GM12892 (cell line): ENCODE measurements around the gene CD300LF.

Experiments
- DNase-seq: peaks from one replicate; pipeline ENCODE4 v3.0.0; 2011; ENCODE audit not compliant: insufficient read length
- FAIRE-seq: peaks from 2 replicates; lab custom pipeline; 2011; peaks lifted over from hg19 to GRCh38; lab: Jason Lieb, UNC
- POLR2A ChIP-seq: IDR thresholded peaks from 2 replicates; pipeline ENCODE4 v1.6.1; 2011; ENCODE audit warnings: low read depth, low read length, control low read depth
- POLR2AphosphoS5 ChIP-seq: IDR thresholded peaks from 2 replicates; pipeline ENCODE4 v1.6.1; 2011; ENCODE audit warnings: low read depth, low read length, control low read depth
- TAF1 ChIP-seq: IDR thresholded peaks from 2 replicates; pipeline ENCODE4 v1.6.1; 2011; ENCODE audit warnings: low read depth, mild to moderate bottlenecking, control low read depth, low read length, borderline replicate concordance

Gene CD300LF

GRCh38 chr17:74671031-74671771 is 41.5 kb downstream of the CD300LF start:
- no peak for TF ChIP-seq POLR2AphosphoS5
- no peak for TF ChIP-seq TAF1
- TF ChIP-seq POLR2A, result no peak
- FAIRE-seq (no peak), DNase-seq (no peak)

DNA sequence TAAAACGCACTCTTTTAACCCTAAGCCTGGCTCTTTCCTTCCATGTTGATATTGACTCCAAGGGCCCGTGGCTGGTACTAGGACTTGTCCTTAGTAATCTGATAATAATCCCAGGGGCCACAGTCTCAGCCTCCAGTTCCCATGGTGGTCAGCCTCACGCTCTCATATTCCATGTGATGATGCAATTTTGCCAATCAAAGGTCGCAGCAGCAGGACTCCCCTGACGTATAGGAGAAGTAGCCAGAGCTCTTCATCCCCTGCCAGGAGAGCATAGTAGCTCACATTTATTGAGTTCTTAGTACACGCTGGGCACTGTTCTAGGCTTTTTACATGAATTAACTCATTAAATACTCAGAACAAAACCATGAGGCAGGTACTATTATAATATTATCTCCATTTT is 42.4 kb downstream of the CD300LF start:
- TF ChIP-seq POLR2A (no peak), POLR2AphosphoS5 (no peak), TAF1 (no peak)
- FAIRE-seq, result no peak
- no peak for DNase-seq

DNA sequence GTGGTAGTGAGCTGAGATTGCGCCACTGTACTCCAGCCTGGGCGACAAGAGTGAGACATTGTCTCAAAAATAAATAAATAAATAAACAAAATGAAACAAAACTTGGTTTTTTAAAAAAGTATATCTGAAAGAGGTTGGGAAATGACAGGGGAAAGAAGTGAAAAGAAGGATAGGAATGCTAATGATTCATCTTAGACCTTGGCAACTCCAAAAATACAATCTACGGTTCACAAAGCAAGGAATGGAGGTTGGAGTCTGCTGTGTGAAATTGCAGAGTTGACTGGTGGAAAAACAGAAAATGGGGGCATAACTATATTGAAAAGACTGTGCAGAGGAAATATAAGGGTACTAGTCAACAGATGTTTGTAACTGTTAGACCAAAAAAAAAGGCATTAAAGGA is 49.2 kb downstream of the CD300LF start:
- TF ChIP-seq TAF1, result no peak
- TF ChIP-seq POLR2A, result no peak
- no peak for TF ChIP-seq POLR2AphosphoS5
- FAIRE-seq (no peak), DNase-seq (no peak)

GRCh38 chr17:74659889-74660288 is 52.8 kb downstream of the CD300LF start:
- FAIRE-seq (no peak), DNase-seq (no peak)
- no peak for TF ChIP-seq POLR2AphosphoS5
- TF ChIP-seq POLR2A, result no peak
- no peak for TF ChIP-seq TAF1

- DNase-seq, result no peak
- no peak for TF ChIP-seq POLR2A
- TF ChIP-seq TAF1, result no peak
- TF ChIP-seq POLR2AphosphoS5, result no peak
- FAIRE-seq, result no peak
These were observed 54.1 kb downstream of the CD300LF start for GRCh38 chr17:74658620-74659019.

GRCh38 chr17:74654742-74655141 is 58.0 kb downstream of the CD300LF start:
- no peak for TF ChIP-seq POLR2AphosphoS5
- TF ChIP-seq TAF1, result no peak
- TF ChIP-seq POLR2A, result no peak
- FAIRE-seq (no peak), DNase-seq (no peak)

- TF ChIP-seq POLR2A, result no peak
- TF ChIP-seq POLR2AphosphoS5, result no peak
- TF ChIP-seq TAF1, result no peak
- DNase-seq (no peak), FAIRE-seq (no peak)
These were observed 60.7 kb downstream of the CD300LF start for GRCh38 chr17:74652020-74652419.

- TF ChIP-seq POLR2A (no peak), TAF1 (no peak), POLR2AphosphoS5 (no peak)
- FAIRE-seq (no peak), DNase-seq (no peak)
These were observed 62.8 kb downstream of the CD300LF start for GRCh38 chr17:74649909-74650308.

DNA sequence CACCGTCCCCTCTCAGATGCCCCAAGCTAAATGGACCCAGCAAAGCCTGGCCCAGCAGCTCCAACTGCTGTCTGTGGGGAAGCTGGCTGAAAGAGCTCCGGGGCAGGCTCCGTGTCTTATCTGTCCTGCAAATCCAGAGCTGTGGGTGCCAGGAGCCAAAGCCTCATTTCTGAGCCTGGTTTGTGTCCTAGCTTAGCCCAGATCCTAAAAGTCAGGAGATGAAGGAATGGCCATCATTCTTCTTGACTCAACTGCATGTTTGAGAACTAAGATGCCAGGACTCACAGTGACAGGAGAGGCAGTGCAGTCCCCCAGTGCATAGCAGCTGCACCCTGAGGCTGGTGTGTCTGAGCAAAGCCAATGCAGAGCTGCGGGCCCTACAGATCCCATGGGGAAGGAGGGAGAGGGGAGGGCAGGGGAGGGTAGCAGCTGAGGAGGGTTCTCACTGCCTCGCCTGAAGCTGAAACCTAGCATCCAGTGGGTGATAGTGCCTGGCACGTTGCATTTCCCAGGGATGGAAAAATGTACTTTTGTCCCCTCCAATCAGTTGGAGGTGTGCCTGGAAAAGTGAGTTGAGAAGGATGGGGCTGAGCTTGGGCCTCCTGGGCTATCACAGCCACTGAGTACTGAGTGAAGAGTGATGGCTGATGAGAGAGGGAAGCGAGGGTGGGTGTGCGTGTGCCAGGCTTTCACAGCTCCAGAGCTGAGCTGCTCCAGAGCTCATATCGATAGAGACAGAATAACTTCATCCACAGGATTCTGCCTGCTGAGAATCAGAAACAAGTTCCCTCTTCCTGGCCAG is 64.7 kb downstream of the CD300LF start:
- TF ChIP-seq TAF1 (no peak), POLR2AphosphoS5 (no peak), POLR2A (no peak)
- FAIRE-seq, result no peak
- no peak for DNase-seq

GRCh38 chr17:74646231-74646630 is 66.5 kb downstream of the CD300LF start:
- FAIRE-seq (peak; percentile 46), DNase-seq (no peak)
- TF ChIP-seq POLR2A (no peak), TAF1 (no peak), POLR2AphosphoS5 (no peak)

DNA sequence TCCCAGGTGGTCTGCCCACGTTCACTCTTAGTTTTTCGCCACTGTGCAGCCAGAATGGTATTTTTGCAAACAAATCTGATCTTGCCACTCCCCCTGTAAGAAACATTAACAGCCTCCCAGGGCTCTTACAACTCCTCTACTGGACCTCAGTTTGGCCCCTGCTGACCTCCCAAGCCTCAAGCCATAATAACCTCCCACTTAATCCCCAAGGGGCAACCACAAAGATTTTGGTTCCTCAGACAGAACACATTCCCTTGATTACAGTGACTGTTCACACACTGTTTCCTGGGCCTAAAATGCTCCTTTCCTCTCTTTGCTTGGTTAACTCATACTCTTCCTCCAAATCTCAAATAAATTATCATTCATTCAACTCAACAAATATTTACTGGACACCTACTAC is 67.7 kb downstream of the CD300LF start:
- no peak for TF ChIP-seq POLR2AphosphoS5
- no peak for TF ChIP-seq TAF1
- no peak for TF ChIP-seq POLR2A
- DNase-seq, result no peak
- FAIRE-seq, result no peak

DNA sequence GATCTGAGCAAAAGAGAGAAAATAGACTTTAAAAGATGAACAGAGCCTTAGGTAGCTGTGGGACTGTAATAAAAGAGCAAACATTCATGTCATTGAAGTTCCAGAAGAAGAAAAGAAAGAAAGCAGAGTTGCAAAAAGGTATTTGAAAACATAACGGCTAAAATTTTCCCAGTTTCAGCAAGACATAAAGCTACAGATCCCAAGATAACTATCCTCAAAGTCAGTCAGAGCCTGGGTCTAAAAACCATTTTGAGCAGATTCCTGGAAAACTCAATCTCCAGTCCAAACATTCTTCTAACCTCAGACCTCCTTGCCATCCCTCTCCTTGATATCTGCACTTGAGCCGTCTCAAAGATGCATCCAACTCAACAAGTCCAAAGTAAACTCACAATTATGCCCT is 68.3 kb downstream of the CD300LF start:
- FAIRE-seq (no peak), DNase-seq (no peak)
- TF ChIP-seq POLR2A (no peak), POLR2AphosphoS5 (no peak), TAF1 (no peak)
